Astrocyte of the cerebellum (primary cell): ENCODE data around the gene CTTNBP2.

Experiments used
- DNase-seq: peaks from one replicate; pipeline ENCODE4 v3.0.0-alpha.2; 2011; ENCODE audit warnings: low read depth
- H3K4me3 ChIP-seq: 2 replicates; pipeline ENCODE4 v1.5.1; 2011; ENCODE audit warnings: mild to moderate bottlenecking, low read depth, low read length, moderate library complexity
- in situ Hi-C: cut with HindIII; loops from 2 replicates; pipeline ENCODE4 v1.10.0; 2017; ENCODE audit warnings: low sequenced_read_pairs
- TF ChIP-seq, protein P1 (sequence below): IDR thresholded peaks from 2 replicates; pipeline ENCODE4 v1.5.1; 2012; ENCODE audit warnings: low read length, low read depth, moderate library complexity, mild to moderate bottlenecking; ENCODE audit errors: missing control alignments

Gene CTTNBP2

DNA sequence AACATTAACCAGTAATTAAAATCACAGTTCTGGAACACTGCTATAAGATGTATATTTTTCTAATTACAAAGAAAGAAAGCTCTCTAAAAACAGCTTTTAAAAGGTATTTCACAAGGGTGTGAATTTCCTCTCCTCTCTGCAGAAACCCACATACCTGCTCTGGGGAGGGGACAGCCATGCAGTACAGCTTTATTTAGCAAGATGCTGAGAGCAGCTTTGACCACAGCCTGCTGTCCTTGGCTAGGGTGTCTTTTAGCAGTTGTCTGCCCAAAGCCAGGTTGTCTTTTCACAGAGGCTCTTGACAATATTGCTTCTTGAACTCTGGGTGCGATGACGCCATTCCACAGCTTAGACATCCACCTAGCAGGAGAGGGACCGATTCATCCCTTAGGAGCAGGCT is 148.3 kb downstream of the CTTNBP2 start:
- in situ Hi-C loops, result no loop called here
- no peak for DNase-seq
- TF ChIP-seq, protein P1, sequence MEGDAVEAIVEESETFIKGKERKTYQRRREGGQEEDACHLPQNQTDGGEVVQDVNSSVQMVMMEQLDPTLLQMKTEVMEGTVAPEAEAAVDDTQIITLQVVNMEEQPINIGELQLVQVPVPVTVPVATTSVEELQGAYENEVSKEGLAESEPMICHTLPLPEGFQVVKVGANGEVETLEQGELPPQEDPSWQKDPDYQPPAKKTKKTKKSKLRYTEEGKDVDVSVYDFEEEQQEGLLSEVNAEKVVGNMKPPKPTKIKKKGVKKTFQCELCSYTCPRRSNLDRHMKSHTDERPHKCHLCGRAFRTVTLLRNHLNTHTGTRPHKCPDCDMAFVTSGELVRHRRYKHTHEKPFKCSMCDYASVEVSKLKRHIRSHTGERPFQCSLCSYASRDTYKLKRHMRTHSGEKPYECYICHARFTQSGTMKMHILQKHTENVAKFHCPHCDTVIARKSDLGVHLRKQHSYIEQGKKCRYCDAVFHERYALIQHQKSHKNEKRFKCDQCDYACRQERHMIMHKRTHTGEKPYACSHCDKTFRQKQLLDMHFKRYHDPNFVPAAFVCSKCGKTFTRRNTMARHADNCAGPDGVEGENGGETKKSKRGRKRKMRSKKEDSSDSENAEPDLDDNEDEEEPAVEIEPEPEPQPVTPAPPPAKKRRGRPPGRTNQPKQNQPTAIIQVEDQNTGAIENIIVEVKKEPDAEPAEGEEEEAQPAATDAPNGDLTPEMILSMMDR, result no peak
- H3K4me3 ChIP-seq, result no peak overlapping the region

DNA sequence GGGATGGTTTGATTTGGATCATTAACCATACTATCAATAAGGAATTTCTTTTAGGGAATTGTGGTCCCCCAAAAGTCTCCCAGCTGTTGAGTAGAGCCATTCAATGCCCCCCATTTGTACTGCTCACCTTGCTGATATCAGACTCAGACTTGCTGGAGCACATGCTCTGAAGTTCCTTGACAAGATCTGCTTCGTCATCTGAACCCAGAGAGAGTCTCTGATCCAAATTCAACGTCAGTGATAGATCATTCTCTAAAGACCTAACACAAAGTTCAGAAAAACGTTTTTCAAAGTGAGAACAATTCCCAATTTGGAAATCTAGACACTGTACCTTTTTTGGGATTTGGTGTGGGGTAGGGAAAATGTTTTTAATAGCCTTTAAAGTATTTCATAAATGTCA is 153.9 kb downstream of the CTTNBP2 start:
- in situ Hi-C loops, result no loop called here
- no peak for DNase-seq
- TF ChIP-seq, protein P1, result no peak
- no peak overlapping the region for H3K4me3 ChIP-seq

DNA sequence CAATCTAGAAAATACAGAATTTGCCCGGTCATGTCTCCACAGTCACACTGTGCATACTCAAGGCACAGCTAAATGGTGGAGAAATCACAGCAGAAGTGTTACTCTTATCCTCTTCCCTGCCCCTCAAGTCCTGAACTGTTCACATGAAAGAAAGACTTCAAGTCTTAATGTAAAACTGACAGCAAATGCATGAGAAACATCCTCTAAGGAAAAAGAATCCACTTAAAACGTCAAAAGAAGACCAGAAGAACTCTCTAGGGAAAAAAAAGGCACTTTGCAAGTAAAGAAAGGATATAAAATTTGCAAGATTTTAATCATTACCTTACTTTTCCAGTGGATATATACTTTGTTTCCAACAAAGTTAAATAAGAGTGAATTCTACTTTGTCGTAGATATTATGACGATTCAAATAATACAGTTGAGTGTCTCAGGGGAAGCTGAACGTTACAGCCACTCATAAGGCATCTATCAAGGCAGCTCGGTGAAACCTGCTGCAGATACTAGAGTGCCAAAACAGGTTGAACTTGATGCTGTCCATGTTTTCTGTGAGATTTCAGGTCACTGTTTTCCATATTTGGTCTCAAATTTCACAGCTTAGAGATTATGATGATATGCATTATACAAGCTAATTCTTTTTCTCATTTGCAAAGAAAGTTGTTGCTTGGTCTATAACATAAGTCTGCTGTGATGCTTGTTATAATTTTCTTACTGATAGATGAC is 155.0 kb downstream of the CTTNBP2 start:
- in situ Hi-C loops, result no loop called here
- TF ChIP-seq, protein P1, result no peak

DNA sequence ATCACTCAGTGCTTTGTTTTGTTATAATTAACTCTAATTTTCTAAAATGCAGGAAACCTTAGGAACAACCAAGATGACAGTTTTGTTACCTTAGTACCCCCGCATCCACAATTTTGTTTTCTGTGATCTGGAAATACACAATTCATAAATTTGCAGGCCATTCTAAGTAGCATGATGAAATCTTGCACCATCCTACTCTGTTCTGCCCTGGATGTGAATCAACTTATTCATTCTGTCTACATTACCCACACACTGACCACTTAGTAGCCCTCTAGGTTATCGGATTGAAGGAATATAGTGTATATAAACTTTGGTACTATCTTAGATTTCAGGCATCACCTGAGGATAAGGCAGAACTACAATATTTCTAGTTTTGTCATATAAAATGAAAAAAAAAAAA is 155.9 kb downstream of the CTTNBP2 start:
- no peak for DNase-seq

More for the DNA sequence above, 155.0 kb downstream of the CTTNBP2 start:
- no peak overlapping the region for H3K4me3 ChIP-seq
- no peak for DNase-seq

DNA sequence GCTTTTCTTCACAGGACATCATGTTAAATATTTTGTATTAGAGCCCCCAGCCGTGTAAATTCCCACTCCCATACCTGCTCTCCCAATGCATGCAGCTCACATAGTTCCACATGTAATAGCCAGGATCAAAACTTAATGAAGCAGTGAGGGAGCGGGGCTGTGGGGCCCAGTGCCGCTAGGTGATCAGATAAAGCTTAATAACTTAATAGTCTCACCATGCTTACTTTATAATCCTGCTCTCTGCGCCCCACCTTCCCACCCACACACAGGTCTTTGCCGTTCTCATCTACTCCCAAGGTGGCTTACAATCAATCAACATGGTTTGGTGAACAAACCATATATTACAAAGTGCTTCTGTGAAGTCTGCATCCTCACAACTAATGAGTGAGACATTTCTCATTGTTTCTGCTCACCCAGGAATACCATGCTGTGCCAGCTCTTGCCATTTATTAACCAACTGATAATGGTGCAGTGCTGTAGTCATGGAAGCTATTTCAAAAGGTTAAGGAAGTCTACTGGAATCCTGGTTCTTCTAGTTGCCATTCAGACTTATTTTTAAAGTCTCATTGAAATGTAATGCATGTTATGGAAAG is 156.4 kb downstream of the CTTNBP2 start:
- in situ Hi-C loops, result no loop called here
- no peak for DNase-seq
- H3K4me3 ChIP-seq, result no peak overlapping the region
- TF ChIP-seq, protein P1, result no peak

More for the DNA sequence above, 155.9 kb downstream of the CTTNBP2 start:
- TF ChIP-seq, protein P1, result no peak
- no peak overlapping the region for H3K4me3 ChIP-seq
- in situ Hi-C loops, result no loop called here

DNA sequence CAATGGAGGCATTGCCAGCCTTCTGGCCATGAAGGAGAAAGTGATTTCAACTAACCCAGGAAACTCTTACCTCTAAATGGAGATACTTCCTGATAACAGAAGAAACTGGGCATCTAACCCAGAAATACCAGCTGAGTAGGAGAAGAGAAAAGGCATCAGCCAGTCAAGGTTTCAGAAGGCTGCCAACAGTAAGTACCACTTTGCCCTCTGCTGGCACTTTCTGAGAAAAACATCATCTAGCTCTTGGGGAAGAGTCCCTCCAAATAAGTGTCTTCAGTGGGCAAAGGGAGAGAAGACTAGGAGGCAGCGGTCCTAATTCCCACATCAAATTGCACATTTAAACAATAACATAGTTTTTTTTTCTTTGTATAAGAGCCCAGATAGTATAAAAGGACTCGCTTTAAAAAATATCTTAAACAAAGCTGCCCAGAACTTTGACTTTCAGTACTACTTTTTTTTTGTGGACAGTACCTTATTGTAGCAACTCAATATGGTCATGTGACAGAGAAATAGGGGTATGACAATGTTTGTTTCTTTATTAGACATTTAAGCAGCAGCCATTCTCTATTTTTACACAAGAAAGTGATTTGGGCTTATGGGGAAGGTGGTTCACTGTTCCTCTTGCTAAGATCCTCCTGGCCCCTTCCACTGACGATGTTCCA is 157.3 kb downstream of the CTTNBP2 start:
- peak; percentile 35 for DNase-seq
- in situ Hi-C loops, result no loop called here
- TF ChIP-seq, protein P1, result peak; percentile 66
- no peak overlapping the region for H3K4me3 ChIP-seq
